ENCODE measurements around the gene HMCN1. TPM values are rescaled to one million over a fixed set of nuclear protein-coding genes. Genes with fewer than 3 reads are reported as not detected.

The HMCN1 gene
- polyA plus RNA-seq, 1 of the 3 experiments (the other 2 are of a cell fraction) = 59.5 TPM

- Histone ChIP-seq H3K4me3 (ENCODE audit: low read depth in 2 of 2, low read length in 1 of 2) (no peak overlapping the region), H3K36me3 (replicated peaks in 1 of 2; ENCODE audit: control insufficient read depth in 1 of 2, insufficient read depth in 2 of 2, low read length in 1 of 2) (peaks cover 18 to 47% of the 10 kb centered on the region in 2 experiments), H3K27ac (ENCODE audit: low read depth in 2 of 2, low read length in 1 of 2) (no peak overlapping the region), H3K9ac (no peak overlapping the region), H3K27me3 (ENCODE audit: insufficient read depth) (no peaks in the 10 kb centered on the region), H3K9me2 (no peaks in the 10 kb centered on the region), H3K79me2 (ENCODE audit: insufficient read depth) (no peaks in the 10 kb centered on the region), H3K4me1 (ENCODE audit: control insufficient read depth in 1 of 2, insufficient read depth in 2 of 2, low read depth in 1 of 2, low read length in 1 of 2) (no peaks in the 10 kb centered on the region; a peak in 1 of 4 replicates), H2AFZ (ENCODE audit: low read depth) (no peak overlapping the region), H3K9me3 (no peaks in the 10 kb centered on the region), H3F3A (replicated peaks; ENCODE audit: insufficient read depth) (no peaks in the 10 kb centered on the region), H4K20me1 (ENCODE audit: insufficient read depth) (no peaks in the 10 kb centered on the region), H3K4me2 (no peak overlapping the region)
- DNase-seq = no peak
- CTCF ChIA-PET = no interaction called here
- POLR2A ChIA-PET = no interaction called here
- no peak for TF ChIP-seq IRF3 (IDR thresholded peaks at IDR 0.05; ENCODE audit: low read depth, low read length)
- TF ChIP-seq FOXM1 (IDR thresholded peaks at IDR 0.05; ENCODE audit: low read depth) = no peak
- TF ChIP-seq ELF1 (IDR thresholded peaks at IDR 0.05) = no peak
- TF ChIP-seq RFX5 (IDR thresholded peaks at IDR 0.05; ENCODE audit: low read length) = no peak
- TF ChIP-seq JUND (IDR thresholded peaks at IDR 0.05) = no peak
- no peak for TF ChIP-seq YY1 (IDR thresholded peaks at IDR 0.05; ENCODE audit: low read depth)
- TF ChIP-seq FOSL2 (IDR thresholded peaks at IDR 0.05; ENCODE audit: borderline replicate concordance, low read depth) = no peak
- no peak for TF ChIP-seq USF1 (IDR thresholded peaks at IDR 0.05; ENCODE audit: borderline replicate concordance, low read depth)
- no peak for TF ChIP-seq RAD21 (IDR thresholded peaks at IDR 0.05; ENCODE audit: low read length)
- no peak for TF ChIP-seq MAX (IDR thresholded peaks at IDR 0.05; ENCODE audit: low read depth)
- TF ChIP-seq RCOR1 (IDR thresholded peaks at IDR 0.05; ENCODE audit: low read length) = no peak
- no peak for TF ChIP-seq CTCF (IDR thresholded peaks at IDR 0.05)
- TF ChIP-seq ZBTB33 (IDR thresholded peaks at IDR 0.05; ENCODE audit: borderline replicate concordance, low read depth) = no peak
- no peak for TF ChIP-seq EZH2phosphoT487 (IDR thresholded peaks at IDR 0.05; ENCODE audit: borderline replicate concordance, low read depth)
- 13% methylated on average over 1 of the region's 1 CpG for WGBS (ENCODE audit: low lambda C conversion rate)
These were observed 384.5 kb downstream of the HMCN1 start for GRCh38 chr1:186118724-186119123.
